ENCODE measurements around the gene CDH23.

- TF ChIP-seq POLR2A (IDR thresholded peaks at IDR 0.05; ENCODE audit: low read length) (no peak), MYC (IDR thresholded peaks at IDR 0.05; ENCODE audit: borderline replicate concordance, low read length) (no peak), EP300 (IDR thresholded peaks at IDR 0.05) (no peak), RFX5 (IDR thresholded peaks at IDR 0.05) (no peak)
- TF ChIP-seq, protein P1, sequence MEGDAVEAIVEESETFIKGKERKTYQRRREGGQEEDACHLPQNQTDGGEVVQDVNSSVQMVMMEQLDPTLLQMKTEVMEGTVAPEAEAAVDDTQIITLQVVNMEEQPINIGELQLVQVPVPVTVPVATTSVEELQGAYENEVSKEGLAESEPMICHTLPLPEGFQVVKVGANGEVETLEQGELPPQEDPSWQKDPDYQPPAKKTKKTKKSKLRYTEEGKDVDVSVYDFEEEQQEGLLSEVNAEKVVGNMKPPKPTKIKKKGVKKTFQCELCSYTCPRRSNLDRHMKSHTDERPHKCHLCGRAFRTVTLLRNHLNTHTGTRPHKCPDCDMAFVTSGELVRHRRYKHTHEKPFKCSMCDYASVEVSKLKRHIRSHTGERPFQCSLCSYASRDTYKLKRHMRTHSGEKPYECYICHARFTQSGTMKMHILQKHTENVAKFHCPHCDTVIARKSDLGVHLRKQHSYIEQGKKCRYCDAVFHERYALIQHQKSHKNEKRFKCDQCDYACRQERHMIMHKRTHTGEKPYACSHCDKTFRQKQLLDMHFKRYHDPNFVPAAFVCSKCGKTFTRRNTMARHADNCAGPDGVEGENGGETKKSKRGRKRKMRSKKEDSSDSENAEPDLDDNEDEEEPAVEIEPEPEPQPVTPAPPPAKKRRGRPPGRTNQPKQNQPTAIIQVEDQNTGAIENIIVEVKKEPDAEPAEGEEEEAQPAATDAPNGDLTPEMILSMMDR (IDR thresholded peaks at IDR 0.05), result no peak
Observed at GRCh38 chr10:71489077-71489476, 92.4 kb downstream of the CDH23 start.

Measured in A549 (cell line).